GM13977 (cell line): ENCODE measurements around the gene LPIN3.

Experiments
- DNase-seq: peaks from one replicate; pipeline ENCODE4 v3.0.0; 2012; ENCODE audit warnings: low spot score
- in situ Hi-C: fragments of 300-500 bp; cut with MboI; formaldehyde crosslinking; loops from one replicate; pipeline ENCODE4 v1.12.0; 2022; ENCODE audit warnings: low sequenced_read_pairs, low pct_unique_long_range_greater_than_20kb, mixed read lengths, inconsistent platforms; ENCODE audit not compliant: unreplicated experiment
- TF ChIP-seq, protein P1 (sequence below): IDR thresholded peaks from 2 replicates; pipeline ENCODE4 v1.5.1; 2012; ENCODE audit warnings: mild to moderate bottlenecking, control low read depth; ENCODE audit not compliant: insufficient read depth; ENCODE audit errors: extremely low read depth, missing control alignments

LPIN3 gene

GRCh38 chr20:41348430-41349172 is 8.0 kb downstream of the LPIN3 start:
- in situ Hi-C loops = no loop called here
- TF ChIP-seq, protein P1, sequence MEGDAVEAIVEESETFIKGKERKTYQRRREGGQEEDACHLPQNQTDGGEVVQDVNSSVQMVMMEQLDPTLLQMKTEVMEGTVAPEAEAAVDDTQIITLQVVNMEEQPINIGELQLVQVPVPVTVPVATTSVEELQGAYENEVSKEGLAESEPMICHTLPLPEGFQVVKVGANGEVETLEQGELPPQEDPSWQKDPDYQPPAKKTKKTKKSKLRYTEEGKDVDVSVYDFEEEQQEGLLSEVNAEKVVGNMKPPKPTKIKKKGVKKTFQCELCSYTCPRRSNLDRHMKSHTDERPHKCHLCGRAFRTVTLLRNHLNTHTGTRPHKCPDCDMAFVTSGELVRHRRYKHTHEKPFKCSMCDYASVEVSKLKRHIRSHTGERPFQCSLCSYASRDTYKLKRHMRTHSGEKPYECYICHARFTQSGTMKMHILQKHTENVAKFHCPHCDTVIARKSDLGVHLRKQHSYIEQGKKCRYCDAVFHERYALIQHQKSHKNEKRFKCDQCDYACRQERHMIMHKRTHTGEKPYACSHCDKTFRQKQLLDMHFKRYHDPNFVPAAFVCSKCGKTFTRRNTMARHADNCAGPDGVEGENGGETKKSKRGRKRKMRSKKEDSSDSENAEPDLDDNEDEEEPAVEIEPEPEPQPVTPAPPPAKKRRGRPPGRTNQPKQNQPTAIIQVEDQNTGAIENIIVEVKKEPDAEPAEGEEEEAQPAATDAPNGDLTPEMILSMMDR = no peak
- DNase-seq = no peak

- in situ Hi-C loops = no loop called here
- DNase-seq = no peak
- TF ChIP-seq, protein P1 = no peak
Observed at GRCh38 chr20:41349266-41349665, 8.6 kb downstream of the LPIN3 start.

DNA sequence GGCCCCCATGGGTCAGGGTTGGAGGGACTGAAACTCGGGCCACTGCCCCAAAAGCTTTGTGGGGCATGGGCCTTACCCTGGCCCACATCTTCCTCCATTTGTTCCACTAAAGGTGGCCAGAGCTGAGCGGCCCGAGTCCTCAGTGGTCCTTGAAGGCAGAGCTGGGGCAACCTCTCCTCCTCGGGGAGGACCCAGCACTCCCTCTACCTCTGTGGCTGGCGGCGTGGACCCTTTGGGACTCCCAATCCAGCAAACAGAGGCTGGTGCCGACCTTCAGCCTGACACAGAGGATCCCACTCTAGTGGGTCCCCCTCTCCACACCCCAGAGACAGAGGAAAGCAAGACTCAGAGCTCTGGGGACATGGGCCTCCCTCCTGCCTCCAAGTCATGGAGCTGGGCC is 9.3 kb downstream of the LPIN3 start:
- in situ Hi-C loops = no loop called here
- DNase-seq = no peak
- TF ChIP-seq, protein P1 = no peak

DNA sequence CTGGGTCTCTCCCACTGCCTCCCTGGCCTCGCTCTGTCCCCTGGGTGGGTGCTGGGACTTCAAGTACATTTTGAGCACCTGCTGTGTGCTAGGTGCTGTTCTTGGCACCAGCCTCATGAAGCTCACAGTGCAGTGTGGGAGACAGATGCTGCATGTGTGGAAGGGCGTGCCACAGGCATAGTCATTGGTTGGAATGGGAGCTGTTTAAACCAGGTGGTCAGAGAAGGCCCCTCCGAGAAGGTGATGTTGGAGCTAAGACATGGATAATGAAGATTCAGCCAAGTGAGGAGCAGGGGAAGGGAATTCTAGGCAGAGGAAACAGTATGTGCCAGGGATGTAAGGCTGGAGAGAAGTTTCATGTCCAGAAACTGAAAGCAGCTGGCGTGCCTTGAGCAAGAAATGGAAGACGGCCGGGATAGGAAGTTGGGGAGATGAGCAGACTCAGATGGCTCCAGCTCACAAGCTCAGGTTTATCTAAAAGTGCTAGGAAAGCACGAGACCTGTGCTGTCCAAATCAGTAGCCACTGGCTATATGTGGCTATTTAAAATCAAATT is 9.9 kb downstream of the LPIN3 start:
- DNase-seq = no peak
- TF ChIP-seq, protein P1 = no peak
- in situ Hi-C loops = no loop called here

GRCh38 chr20:41352106-41352505 is 11.5 kb downstream of the LPIN3 start:
- TF ChIP-seq, protein P1 = no peak
- in situ Hi-C loops = no loop called here
- DNase-seq = no peak

GRCh38 chr20:41352666-41353065 is 12.0 kb downstream of the LPIN3 start:
- no peak for DNase-seq
- TF ChIP-seq, protein P1 = no peak
- in situ Hi-C loops = no loop called here
